CD4-positive, alpha-beta T cell treated with Interleukin-15 for 4 hours (primary cell): ENCODE data around the gene ST3GAL2.
"Not testable (repeated sequence)": the region's sequence is repeated elsewhere in the genome, so short reads cannot be mapped to it uniquely, and the experiment has no call there.

ENCODE experiments used
- DNase-seq: peaks from one replicate; pipeline ENCODE4 v3.0.0-alpha.2; 2020; ENCODE audit warnings: low spot score

ST3GAL2 gene

GRCh38 chr16:70417661-70418060 is 21.2 kb downstream of the ST3GAL2 start:
- DNase-seq: no peak

DNA sequence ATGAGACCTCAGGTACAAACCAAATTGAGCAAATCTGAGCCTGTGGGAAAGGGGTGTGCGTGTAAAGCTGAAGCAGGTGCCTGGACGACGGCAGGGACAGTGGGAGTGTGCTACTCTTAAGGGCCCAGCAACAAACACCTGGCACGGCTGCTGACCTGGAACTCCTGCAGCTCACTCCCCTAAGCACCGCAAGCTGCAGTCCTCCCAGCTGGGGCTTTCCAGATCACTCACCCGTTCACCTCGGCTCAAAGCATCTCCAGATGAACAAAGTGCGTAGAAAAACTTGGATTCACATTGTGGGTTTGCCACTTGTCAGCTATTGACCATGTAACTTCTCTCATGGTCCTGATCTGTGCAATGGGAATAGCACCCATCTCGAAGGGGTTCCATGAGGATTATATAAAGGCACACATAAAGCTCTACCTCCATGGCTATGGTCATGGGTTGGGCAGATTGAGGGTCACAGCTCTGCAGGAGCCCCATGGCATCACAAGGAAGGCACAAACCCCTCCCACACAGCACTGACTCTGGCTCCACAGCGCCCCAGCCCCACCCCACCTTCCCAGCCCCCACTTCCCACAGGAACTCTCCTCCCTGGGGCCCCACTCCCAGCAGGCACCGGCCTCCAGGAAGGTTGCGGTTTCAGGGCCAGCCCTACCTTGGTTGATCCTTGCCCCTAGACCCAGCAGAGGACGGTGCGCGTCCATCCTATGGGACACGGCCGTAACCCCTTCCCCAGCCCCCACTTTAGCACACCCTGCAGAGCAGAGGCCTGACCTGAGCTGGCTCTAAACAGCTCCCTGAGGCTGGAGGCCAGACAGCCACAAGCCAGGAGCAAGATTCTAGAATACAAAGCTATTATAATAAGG is 21.9 kb downstream of the ST3GAL2 start:
- DNase-seq: no peak

DNA sequence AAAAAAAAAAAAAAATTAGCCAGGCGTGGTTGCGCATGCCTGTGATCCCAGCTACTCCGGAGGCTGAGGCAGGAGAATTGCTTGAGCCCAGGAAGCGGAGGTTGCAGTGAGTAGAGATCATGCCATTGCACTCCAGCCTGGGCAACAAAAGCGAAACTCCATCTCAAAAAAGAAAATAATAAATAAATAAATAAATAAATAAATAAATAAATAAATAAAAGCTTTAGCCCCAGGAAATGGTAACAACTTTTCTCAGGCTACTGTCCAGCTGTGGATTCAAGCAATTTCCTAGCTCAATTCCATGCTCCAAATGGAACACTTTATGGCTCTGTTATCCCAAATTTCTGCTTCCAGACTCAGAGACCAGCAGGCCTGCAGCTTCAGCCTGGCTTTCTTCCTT is 25.3 kb downstream of the ST3GAL2 start:
- not testable (repeated sequence) for DNase-seq

- DNase-seq: no peak
Observed at GRCh38 chr16:70412385-70412784, 26.5 kb downstream of the ST3GAL2 start.

DNA sequence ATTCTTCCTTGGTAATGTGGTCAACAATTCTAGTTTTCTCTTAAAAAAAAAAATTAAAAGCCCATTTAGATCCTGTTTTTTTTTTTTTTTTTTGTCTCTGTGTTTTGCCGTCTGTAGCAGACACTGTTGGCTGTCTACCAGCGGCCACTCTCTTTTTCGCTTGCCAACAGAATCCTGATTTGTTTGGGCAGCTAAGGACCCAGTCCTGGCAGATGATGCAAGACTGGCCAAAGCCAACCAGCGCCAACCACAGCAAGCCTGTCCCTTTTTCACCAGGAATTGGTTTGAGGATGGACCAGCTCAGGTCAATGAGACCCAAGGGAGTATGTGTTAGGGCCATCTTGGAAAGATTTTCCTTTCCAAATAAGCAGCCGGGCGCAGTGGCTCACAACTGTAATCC is 28.2 kb downstream of the ST3GAL2 start:
- DNase-seq: no peak

DNA sequence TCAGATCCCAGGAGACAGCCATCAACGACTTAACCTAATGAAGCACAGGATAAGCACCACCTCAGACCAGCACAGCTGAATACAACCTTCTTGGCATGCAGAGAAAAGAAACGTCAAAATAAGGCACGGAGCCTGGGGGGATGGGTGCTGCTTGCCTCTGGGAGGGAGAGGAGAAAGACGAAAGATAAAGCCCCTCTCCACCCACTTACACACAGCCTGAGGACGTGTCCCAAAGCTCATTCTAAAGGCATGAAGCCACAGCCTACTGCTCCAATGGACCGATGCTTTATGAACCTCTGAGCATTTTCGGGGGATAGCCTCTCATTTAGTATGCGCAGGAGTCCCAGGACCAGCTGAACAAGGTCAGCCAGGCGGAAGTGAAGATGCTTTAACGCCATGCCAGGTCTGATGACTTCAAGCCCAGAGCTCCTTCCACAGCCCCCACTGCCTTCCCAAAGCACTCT is 31.1 kb downstream of the ST3GAL2 start:
- DNase-seq: no peak

DNA sequence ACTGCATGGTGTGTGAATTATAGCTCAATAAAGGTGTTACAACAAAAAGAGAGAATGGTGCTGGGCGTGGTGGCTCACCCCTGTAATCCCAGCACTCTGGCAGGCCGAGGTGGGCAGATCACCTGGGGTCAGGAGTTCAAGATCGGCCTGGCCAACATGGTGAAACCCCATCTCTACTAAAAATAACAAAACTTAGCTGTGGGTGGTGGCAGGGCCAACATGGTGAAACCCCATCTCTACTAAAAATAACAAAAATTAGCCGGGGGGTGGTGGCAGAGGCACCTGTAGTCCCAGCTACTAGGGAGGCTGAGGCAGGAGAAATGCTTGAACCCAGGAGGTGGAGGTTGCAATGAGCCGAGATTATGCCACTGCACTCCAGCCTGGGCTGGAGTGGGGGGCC is 32.8 kb downstream of the ST3GAL2 start:
- DNase-seq: not testable (repeated sequence)

DNA sequence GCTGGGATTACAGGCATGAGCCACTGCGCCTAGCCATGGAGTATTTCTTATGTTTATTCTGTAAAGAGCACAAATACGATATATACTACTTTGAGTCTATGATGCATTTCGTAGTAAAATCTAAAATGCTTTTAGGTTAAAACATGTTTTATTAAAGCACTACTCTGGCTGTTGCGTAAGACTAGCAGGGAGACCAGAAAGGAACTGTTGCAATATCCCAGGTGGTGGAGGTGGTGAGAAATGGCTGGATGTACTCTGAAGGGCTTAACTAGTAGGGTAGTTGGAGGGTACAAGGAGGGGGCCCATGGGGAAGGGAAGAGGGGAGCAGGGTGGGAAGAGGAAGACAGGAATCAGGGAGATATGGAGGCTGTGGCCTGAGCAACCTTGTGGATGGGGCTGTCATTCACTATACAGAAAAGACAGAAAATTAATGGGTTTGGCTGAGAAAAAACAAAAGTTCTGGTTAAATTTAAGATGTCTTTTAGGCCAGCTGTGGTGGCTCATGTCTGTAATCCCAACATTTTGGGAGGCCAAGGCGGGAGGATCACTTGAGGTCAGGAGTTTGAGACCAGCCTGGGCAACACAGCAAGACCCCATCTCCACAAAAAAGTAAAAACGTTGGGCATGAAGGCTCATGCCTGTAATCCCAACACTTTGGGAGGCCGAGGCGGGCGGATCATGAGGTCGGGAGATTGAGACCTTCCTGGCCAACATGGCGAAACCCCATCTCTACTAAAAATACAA is 35.8 kb downstream of the ST3GAL2 start:
- no peak for DNase-seq

DNA sequence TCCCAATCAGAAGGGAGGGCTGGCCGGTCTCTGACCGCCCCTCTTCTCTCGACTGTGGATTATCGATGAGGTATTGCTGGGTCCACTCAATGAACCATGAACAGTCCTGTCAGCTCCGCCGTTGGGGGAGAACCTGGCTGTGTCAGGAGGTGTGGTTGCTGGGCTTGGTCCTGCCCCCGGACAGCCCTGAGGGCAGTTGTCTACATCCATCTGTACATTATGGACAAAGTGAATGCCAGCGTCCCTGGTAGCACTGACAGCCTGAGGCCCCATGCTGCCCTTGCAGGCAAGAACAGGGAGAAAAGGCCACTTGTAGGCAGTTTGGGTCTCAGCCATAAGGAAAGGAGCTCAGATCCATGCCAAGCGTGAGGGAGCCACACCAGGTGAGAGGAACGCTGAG is 38.9 kb downstream of the ST3GAL2 start:
- no peak for DNase-seq

- DNase-seq: no peak
Observed at GRCh38 chr16:70399381-70399780, 39.5 kb downstream of the ST3GAL2 start.

GRCh38 chr16:70398177-70398743 is 40.6 kb downstream of the ST3GAL2 start:
- DNase-seq: no peak

DNA sequence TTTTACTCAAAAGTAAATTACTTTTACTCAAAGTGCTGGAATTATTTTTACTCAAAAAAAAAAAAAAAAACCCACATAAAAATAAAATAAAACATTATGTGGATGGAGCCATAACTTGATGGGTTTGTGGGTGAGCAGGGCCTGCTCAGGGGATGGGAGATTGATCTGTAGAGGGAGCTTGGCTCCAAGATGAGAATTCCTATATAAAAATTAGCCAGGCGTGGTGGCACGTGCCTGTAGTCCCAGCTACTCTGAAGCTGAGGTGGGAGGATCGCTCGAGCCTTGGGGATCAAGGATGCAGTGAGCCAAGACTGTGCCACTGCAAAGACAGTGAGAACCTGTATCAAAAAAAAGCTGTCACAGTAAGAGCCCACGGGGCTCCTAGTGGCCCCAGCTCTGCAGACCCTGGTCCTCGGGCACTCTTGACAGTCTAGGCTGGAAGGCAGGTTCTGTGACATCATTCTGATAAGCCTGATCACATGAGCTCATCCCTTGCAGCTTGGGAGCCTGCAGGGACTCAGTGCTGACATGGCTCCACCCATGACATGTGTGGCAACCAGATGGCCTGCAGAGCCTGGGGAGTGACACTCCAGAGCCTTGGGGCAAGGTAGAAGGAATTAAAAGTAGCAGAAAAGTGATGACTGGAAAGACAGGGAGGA is 42.5 kb downstream of the ST3GAL2 start:
- DNase-seq: no peak

DNA sequence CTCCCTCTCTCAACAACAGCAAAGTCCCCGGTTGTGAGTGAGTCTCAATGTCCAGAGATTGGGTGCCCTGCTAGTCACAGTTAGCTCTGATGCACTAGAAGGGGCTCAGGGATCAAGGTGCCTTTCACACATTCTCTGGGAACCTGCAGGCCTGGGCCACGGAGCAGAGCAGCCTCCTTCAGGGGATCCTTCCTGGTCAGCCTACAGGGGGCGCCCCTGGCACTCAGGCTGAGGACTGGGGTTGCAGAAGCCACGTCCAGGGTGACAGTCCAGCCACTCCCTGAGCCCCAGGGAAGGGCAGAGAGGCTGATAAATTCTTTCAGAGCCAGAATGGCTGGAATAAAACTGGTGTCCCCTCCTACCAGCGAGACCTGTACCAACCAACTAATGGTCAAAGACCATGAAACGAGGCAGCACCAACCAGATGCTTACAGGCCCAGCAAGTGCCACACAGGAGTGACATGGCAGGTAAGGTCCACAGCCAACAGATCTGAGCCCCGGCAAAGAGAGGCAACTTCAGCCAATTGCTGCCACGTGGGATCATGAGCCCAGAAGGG is 43.5 kb downstream of the ST3GAL2 start:
- DNase-seq: peak; percentile 62

GRCh38 chr16:70394853-70395252 is 44.0 kb downstream of the ST3GAL2 start:
- DNase-seq: no peak

DNA sequence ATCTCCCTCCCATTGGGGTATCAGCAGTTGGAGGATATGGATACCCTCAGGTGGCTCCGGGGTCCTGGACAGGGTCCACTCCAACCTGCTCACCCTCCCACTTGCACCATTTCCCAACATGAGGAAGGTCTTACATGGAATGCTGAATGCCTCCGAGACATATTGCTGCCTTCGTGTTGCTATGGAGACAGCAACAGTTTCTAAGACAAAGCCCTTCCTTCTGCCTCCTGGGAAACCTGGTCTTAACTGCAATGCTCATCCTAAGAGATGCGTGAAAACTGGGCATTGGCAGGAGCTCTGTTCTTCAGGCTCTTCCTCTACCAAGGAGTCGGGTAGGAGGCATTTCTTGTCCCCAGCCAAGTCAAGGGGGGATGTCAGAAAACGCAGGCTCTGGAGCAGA is 45.2 kb downstream of the ST3GAL2 start:
- no peak for DNase-seq

DNA sequence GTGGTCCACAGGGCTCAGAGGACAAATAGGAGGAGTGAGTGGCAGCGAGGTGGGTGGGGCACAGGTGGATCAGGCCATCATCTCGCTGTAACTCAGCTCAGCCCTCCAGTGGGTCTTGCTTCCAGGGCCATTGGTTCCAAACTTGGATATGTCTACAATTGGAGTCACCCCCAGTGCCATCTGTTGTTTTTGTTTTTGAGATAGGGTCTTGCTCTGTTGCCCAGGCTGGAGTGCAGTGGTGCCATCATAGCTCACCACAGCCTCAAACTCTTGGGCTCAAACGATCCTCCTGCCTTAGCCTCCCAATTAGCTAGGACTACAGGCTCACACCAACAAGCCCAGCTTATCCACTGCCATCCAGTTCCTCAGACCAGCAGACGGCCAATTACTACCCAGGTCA is 46.3 kb downstream of the ST3GAL2 start:
- DNase-seq: no peak

DNA sequence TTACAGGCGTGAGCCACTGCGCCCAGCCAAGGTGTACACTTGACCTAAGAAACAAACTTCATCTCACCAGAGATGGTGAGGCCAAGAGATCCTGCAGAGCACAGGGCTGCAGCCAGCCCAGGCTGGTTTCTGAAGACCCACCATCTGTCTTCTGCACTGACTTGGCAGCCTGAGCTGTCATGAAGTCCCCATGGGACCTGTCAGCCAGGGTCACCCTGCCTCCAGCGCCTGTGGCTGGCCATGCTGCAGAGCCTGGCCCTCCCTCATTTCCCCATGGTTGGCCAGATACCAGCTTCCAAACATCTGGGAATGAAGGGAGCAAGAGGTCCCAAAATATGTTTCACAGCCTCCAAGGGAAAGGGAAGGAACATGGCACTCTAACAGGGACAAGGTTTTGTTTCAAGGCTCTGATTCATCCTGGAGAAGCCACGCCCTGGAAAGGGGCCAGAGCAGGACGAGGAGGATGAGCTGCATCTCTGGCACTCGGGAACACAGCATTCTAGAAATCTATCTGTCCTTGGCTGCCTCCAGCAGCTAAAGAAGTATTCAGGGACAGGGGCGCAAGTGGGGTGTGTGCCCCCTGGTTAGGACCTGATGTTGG is 46.9 kb downstream of the ST3GAL2 start:
- no peak for DNase-seq

- no peak for DNase-seq
Observed at GRCh38 chr16:70391446-70391845, 47.5 kb downstream of the ST3GAL2 start.

DNA sequence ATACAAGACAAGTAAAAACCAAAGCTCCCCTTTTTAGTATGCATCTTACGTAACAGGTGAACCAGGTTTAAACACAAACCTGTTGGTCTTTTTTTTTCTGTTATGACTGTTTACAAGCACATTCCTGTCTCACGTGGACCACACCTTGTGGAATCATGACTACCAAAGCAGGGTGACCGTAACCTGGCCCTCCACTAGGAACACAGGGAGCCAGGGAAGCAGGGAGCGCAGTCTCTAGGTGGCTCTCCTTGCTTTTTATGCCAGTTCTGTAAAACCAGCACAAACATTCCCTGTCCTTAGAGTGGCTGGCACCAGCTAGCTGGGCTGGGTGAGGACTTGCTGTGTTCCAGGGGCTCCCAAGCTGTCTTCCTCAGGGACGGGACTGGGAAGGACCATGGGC is 48.1 kb downstream of the ST3GAL2 start:
- DNase-seq: no peak

- DNase-seq: no peak
Observed at GRCh38 chr16:70388006-70388680, 50.8 kb downstream of the ST3GAL2 start.
